Measurements from ENCODE around the gene OVOL1.
"Not testable (repeated sequence)": the region's sequence is repeated elsewhere in the genome, so short reads cannot be mapped to it uniquely, and the experiment has no call there.

Gene OVOL1

DNA sequence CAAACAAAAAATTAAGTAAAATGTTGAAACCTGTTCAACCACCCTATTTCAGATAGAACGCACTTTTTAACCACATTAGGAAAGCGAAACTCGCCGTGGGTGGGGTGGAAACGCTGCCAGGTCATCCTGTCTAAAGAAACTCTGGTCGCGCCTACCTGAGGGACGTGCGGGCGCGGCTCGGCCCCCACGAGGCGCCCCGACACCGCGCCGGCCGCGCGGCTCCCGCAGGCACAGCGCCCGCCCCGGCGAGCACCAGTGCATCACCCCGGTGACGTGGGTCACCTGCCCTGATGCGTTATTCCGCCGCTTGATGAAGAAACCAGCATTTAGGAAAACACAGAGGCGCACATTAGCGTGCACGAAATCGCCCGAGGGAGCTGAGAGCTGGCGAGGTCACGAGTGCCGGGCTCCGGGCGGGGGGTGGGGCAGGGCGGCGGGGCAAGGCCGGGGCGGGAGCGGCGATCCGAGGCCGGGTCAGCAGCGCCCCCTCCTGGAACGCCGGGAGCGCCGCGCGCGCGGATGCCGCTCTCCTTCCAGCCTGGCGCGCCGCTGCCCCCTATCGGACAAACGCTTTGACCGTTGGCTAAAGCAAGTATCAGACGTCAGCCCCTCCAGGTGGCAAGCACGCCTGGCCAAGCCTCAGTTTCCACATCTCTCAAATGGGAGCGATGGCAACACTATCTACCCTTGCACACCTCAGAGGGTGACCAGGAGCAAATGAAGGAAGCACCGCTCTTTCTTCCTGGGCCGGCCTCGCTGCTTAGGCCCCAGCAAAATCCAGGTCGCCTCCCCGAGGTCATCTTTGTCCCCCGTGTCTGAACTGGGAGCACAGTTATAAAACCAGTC, 31.2 kb downstream of the OVOL1 start:
- peak; percentile 90 for DNase-seq

DNA sequence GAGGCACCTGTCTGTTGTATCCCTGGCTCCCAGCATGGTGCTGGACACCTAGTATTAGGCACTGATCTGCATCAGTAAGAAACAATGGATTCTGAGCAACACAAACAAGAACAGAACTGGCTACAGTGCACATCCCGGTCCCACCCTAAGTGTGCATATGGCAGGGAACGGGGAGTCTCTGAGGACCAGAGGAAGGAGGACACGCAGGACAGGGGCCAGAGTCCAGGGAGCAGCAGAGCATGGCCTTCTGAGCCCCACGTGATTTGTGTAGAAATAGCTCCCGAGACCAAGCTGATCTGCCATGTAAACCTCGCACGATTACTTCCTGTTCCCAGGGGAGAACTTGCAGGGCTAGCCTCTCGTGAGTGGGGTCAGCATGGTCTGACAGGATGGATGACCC, 34.2 kb downstream of the OVOL1 start:
- DNase-seq, result no peak

DNA sequence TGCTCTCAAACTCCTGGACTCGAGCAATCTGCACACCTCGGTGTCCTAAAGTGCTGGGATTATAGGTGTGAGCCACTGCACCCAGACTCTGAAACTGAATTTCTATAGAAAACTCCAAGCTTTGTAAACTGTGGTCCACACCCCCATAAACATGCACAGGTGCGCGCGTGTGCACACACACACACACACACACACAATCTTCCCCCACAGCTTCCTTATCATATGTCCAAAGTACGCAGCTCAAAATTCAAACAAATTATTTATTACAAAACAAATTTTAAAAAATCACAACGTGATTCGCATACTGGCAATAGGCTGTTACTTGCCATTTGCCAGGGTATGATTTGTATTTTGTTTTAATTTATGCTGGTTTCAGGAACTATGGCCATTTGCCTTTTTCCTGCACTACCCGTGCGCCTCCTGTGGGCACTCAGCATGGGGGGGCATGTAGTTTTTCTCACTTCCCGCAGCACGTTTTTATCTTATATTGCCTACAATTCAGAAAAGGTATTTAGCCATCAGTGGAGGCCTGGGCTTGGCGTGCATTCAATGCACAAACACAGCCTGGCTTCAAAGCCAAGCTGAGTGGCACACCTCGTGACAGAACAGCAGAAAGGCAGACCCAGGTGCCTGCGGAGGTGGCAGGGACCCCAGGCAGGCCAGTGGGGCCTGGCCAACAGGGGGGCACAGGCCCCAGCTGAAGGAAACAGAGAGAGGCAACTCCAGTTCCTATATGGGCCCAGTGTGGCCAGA, 36.1 kb downstream of the OVOL1 start:
- DNase-seq, result no peak

DNA sequence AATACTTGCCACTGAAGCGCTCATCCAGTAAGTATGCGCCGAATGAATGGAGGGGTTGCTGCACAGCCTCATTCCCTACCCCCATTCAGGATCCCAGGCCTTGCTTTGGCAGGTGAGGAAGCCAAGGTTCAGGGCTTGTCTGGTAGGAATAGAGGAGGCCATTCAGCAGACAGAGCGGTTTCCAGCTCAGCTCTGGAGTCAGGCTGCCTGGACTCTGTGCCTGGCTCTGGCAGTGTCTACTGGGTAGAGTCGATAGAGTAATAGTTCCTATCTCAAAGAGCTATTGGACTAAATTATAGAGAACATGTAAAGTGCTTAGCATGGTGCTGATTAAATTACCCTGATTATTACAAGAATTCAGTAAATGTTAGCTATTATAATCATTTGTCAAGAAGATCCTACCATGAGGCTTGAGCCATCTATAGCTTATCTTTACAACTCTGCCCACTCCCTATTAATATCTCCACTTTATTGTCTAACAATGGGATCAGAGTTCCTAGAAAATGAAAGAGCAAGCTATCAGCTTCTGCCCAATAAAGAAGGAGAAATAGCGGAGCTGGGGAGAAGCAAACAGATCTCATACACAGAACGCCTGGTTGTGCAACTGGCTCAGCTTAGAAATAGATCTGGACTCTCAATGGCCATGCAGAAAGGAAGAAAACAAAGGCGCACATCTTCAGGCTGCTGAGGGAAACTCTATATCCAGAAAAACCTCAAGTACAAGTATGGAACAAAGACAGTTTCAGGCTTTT, 40.3 kb downstream of the OVOL1 start:
- DNase-seq, result no peak

DNA sequence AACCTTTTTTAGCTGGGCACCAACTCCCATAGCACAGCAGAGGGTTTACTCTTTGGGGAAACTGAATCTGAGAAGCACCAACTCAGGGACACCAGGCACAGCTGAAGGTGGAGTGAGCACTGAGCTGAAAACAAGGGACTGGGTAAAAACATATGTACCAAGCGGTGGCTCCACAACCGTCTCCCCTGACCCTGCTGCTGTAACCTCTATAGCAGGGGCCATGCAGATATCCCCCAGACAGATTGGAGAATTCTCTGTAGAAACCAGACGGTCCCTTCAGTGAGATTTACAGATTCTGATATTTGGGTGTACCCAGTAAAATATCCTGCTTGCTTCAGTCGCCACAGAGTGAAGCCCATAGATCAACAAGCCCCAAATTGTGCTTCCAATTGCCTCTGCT, 42.6 kb downstream of the OVOL1 start:
- DNase-seq, result no peak

DNA sequence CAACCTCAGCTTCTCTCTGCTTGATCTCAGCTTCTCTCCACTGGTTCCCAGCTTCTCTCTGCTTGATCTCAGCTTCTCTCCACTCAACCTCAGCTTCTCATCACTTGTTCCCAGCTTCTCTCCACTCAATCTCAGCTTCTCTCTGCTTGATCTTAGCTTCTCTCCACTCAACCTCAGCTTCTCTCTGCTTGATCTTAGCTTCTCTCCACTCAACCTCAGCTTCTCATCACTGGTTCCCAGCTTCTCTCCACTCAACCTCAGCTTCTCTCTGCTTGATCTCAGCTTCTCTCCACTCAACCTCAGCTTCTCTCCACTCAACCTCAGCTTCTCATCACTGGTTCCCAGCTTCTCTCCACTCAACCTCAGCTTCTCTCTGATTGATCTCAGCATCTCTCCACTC, 45.4 kb downstream of the OVOL1 start:
- not testable (repeated sequence) for DNase-seq

DNA sequence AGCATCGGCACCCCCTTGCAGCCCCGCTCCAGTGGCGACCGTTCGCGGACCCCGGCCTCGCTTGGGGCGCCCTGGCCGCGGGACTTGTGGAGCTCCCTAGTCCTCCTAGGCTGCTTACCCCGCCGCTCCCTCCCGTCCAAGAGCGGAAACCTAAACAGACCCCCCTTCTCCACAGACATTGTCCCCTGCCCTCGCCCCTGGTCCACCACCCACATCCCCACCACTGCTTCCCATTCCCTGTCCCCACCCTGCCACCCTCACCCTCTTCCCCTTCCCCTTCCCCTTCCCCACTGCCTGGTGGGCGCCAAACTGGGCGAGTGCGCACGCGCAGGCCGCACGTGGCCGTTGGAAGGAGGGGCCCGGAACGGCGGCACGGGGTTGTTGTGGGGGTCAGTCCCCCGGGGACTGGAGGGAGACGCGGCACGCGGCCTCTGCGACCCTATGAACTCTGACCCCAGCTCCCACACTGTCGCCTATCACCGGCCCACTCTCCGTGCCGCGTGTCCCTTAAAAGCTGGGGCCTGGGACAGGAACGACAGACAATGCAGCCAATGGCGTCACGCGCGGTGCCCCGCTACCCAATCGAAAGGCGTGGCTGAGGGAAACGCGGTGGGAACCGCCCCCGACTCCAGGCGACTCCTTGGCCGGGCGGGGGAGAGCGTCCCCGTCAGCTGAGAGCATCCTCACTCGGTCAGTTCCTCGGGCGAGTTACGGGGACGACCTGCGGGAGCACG, 46.6 kb downstream of the OVOL1 start, which contains the start of gene SNX32:
Gene SNX32, plus strand, starts transcription at position 667 of the 734 bp plus-strand sequence. CDS start 103 bp downstream, outside the sequence.
- peak; percentile 88 for DNase-seq

DNA sequence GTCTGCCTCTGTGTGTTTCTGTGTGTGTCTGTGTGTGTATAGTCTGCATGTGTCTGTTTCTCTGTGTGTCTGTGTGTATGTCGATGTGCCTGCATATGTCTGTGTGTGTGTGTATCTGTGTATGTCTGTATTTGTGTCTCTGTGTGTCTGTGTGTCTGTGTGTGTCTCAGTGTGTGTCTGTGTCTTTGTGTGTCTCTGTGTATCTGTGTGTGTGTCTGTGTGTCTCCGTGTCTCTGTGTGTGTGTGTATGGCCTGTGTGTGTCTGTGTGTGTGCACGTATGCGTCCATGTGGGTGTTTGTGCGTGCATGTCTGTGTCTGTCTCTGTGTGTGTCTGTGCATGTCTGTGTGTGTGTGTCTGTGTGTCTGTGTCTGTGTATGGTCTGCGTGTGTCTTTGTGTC, 47.3 kb downstream of the OVOL1 start:
- no peak for DNase-seq

DNA sequence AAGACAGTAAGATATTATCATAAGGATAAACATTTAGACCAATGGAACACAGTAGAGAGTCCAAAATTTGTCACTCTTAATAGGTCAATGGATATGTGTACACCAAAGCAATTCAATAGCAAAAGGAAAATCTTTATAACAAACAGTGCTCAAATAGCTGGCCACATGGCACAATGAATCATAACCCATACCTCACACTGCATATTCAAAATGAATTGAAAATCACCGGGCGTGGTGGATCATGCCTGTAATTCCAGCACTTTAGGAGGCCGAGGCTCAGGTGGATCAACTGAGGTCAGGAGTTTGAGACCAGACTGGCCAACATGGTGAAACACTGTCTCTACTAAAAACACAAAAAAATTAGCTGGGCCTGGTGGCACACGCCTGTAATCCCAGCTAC, 55.3 kb downstream of the OVOL1 start:
- no peak for DNase-seq

DNA sequence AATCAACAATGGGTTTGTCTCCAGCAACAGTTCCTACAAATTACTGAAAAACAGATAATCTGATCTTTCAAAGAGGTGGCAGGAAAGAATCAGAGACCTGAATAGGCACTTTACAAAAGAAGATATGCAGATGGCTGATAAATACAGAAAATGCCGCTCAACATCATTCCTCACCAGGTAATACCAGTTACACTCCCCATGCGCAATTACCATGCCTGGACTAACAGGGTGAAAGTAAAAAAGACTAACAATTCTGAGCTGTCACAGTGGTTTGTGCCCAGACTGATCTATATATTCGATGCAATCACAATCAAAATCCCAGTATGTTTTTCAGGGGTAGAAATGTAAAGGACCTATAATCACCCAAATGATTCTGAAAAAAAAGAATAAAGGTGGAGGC, 56.9 kb downstream of the OVOL1 start:
- DNase-seq, result no peak

DNA sequence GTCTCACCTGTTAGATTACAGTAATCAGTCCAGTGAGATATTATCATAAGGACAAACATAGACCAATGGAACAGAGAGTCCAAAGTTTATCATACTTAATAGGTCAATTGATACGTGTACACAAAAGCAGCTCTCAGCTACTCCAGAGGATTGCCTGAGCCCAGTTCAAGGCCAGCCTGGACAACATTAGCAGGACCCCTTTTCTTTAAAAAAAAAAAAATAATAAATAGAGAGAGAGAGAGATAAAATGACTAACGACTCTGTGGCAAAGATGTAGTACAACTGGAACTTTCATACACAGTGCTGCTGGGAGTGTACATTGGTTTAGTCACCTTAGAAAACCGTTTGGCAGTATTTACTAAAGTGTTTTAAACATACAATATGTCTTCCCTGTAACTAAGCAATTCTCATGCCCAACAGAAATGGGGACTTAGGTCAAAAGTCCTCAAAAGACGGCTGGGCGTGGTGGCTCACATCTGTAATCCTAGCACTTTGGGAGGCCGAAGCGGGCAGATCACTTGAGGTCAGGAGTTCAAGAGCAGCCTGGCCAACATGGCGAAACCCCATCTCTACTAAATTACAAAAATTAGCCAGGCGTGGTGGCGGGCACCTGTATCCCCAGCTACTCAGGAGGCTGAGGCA, 57.5 kb downstream of the OVOL1 start:
- DNase-seq, result no peak
